Non-pigmented ciliary epithelial cell (primary cell): ENCODE measurements around the gene XCR1.
"Not testable (repeated sequence)": the region's sequence is repeated elsewhere in the genome, so short reads cannot be mapped to it uniquely, and the experiment has no call there.

Source experiments
- DNase-seq: peaks from one replicate; pipeline ENCODE4 v3.0.0-alpha.2; 2010; ENCODE audit warnings: low read depth

Gene XCR1

DNA sequence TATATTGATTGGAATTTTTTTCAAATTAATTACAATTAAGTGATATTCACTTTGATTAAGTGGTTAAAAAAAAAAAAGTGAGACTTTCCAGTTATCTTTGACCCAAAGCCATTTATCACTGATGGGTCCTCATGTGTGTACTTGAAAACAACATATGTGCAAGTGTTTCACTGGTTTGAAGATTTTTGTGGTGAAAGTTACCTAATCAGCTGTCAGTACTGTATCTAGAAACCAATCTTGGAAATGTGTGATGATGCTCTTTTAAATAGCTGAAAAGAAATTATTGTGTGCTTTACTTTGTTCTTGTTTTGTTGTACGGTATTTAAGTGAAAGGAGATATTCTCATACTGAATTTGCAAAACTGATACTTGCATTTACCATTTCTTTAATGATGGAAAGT is 11.6 kb upstream of the XCR1 start:
- no peak for DNase-seq

DNA sequence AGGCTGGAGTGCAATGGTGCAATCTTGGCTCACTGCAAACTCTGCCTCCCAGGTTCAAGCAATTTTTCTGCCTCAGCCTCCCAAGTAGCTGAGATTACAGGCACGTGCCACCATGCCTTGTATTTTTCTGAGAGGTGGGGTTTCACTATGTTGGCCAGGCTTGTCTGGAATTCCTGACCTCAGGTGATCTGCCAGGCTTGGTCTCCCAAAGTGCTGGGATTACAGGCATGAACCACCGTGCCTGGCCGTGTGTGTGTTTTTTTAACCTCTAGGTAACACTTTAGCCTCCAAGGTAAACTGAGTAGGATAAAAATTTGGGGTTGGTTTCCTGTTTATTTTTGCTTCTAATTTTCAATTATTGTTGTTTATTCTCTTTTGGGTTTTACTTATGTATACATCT is 10.8 kb upstream of the XCR1 start:
- not testable (repeated sequence) for DNase-seq

DNA sequence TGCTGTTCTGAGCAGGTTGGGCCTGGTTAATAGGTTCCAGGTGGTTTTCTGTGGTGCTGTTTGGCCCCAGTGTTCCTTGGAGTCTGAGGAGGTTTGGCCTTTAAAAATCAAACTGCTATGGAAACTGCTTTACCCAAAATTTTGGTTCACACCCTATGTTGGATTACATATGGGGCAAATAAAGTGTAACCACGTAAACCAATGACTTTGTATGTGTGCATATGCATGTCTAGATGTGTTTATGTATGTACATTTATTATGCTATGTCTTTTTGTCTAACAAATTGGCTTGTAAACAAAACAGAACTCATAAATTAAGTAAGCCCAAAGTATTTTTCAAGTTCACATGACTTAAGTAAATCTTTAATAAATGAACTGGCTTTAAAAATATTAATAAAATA is 8.9 kb upstream of the XCR1 start:
- DNase-seq = no peak

DNA sequence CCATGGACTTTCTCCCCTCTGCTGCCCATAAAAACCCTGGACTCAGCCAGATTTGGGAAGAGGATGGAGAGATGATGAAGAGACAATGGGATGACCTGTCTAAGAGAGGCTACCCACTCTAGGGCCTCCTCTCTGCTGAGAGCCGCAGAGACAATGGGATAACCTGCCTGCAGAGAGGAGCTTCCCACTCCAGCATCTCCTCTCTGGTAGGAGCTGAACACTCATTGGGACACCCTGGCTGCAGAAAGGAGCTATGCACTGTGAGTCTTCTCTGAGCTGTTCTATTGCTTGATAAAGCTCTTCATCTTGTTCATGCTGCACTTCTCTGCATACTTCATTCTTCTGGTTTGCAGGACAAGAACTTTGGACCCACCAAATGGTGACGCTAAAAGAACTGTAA is 4.5 kb upstream of the XCR1 start:
- no peak for DNase-seq

DNA sequence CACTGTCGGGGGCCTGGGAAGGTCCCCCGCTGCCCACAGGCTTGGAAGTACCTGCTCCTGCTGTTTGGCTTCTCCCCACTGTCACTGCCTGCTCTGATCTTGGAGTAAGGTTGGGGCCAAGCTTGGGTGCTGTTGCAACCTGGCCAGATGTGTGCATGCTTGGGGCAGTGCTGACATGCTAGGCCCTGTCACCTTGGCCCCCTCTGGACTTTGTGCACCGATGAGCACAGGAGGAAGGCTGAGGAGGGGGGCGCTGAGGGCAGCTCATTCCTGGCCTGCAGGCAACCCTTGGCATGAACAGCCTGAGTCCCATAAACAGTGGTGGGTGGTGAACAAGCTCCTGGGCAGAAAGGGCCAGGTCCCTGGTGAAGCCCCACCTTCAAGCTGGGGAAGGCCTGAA is 4.0 kb upstream of the XCR1 start:
- DNase-seq = no peak

DNA sequence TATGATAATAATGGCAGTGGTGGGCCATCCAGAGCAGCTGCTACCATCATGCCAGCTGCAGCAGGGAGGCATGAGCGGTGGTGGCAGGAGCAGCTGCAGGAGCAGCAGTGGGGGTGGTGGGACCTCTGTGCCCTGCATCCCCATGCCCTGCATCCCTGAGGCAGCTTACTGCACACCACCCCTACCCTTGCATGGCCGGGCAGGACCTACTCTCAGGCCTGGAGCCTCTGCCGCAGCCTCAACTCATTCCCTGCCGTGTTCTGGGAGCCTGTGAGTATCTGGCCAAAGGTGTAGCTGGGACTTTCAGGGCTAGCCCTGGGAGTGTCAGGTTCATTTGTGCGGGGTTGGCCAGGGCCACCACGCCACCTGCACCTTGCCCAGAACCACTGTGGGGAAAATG is 3.3 kb upstream of the XCR1 start:
- no peak for DNase-seq

DNA sequence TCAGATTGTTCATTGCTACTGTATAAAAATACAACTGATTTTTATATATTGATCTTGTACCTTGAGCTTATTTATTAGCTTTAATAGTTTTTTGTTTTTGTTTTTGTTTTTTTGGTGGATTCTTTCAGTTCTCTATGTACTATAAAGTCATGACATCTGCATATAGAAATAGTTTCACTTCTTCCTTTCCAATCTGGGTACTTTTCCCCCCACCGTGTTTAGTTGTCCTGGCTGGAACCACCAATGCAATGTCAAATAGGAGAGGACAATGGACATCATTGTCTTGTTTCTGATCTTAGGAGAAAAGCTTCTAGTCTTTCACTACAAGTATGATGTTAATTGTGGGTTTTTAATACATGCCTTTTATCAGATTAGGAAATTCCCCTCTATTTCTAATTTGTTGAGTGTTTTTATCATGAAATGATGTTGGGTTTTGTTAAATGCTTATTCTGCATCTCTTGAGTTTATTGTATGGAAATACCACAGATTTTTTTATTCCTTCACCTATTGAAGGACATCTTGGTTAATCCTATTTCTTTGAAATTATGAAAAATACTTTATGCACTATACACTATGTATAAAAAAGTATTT is 2.8 kb upstream of the XCR1 start:
- DNase-seq = no peak

DNA sequence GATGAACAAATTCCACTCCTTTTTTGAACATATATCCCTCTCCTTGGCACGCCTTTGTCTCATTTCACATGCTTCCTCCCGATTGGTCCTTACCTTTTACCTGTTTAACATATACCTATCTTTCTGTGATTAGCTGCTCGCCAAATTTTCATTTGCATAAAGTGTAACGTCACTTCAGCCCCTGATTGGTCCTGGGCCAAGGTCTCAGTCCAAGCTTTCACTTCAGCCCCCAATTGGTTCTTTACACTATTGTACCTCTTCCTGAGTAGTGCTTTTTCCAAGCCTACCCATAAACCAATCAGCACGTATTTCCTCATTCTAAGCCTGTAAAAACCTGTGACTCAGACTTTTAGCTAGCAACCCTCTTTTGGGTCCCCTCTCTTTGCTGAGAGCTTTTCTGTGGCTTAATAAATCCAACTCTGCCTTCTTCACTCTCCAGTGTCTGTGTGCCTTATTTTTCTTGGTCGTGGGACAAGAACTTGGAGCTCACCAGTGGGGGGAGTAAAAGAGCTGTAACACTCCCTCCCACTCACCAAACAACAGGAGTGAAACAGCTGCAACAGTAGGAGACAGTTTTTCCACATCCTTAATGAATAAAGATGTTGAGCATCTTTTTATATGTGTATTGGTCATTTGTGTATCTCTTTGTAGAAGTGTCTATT is 584 bp upstream of the XCR1 start:
- DNase-seq = no peak

DNA sequence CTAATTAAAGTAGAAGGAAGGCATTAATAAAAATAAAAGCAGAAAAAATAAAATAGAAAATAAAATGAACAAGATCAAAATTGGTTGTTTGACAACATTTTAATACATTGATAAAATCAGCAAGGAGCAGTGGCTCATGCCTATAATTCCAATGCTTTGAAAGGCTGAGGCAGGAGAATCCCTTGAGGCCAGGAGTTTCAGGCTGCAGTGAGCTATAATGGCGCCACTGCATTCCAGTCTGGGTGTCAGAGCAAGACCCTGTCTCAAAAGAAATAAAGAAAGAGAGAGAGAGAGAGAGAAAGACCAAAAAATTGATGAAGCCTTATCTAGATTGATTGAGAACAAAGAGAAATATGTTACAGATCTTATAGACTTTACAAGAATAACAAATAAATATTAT is 2.1 kb downstream of the XCR1 start:
- DNase-seq = no peak

DNA sequence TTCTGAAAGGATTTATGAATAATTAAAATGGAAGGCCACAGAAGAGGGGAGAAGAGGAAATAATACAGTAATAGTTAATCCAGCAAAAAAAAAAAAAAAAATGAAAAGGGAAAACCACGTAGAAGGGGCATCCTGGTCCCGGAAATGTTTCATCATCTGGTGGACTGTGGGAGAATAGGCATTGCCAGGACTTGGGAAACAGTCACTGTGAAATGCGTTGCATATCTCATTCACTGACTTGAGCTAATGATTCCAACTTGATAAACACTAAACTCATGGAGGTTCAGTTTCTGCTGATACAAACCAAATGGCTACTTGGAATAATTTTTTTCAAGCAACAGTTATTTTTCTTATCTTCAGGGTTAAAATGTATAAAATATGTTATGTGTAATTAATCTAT is 3.2 kb downstream of the XCR1 start:
- no peak for DNase-seq

DNA sequence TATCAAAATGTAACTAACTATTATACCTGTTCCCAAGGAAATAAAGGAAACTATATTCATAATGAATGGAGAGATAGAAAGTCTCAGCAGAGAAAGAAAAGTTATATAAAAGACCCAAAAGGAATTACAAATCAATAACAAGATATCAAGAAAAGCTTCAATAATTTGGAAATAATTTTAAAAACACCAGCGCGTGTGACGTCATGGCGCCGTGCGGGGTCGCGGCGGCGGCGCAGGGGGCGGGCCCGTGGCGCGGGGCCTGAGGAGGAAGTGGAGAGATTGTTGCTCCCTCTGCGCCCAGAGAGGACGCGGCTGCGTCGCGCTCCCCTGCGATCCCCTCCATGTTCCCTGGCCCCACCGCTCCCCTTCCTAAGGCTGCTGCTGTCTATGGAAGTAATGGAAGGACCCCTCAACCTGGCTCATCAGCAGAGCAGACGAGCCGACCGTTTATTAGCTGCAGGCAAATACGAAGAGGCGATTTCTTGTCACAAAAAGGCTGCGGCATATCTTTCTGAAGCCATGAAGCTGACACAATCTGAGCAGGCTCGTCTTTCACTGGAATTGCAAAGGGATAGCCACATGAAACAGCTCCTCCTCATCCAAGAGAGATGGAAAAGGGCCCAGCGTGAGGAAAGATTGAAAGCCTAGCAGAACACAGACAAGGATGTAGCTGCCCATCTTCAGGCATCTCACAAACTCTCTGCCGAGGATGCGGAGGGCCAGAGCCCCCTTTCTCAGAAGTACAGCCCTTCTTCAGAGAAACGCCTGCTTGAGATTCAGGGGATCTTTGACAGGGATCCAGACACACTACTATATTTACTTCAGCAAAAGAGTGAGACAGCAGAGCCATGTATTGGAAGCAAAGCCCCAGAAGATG is 4.1 kb downstream of the XCR1 start:
- no peak for DNase-seq

DNA sequence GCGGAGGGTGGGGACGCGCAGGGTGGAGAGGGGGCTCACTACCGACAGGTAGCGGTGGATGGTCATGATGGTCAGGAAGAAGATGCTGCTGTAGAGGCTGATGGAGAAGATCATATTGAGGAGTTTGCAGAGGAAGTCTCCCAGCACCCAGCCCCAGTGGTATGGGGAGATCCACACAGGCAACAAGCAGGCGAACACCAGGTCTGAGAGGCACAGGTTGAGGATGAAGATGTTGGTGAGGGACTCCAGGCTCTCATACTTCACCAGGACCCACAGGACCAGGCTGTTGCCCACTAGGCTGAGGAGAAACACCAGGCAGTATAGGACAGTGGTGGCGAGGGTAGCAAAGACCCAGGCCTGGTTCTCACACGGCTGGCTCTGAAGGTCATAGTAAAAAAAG is 5.8 kb downstream of the XCR1 start:
- DNase-seq = no peak

DNA sequence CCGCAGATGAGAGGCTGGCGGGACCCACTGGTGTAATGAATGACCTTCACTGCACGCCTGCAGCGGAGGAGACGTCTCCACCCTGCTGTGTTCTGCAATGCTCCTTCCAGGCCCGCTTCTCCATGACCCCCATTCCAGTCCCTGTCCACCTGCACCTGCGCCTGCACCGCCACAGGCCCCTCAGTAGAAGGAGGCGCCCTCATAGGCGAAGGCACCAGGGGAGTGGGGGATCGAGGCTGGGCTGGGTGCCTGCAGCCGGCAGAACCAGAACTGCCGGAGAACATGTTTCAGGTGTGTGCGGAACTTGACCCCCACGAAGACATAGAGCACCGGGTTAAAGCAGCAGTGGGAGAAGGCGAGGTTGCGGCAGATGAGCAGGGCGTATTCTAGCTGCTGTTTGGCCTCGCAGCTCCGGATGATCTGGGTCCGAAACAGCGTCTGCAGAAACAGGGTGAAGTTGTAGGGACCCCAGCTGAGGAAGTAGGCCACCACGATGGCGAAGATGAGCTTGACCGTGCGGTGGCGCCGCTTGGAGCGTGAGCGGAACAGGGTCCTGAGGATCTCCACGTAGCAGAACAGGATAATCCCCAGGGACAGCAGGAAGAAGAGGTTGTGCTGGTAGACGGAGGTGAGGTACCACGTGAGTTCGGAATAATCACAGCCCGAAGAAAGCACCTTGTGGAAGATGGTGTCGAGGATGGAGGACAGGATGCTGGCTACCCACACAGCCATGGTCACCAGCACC is 6.3 kb downstream of the XCR1 start:
- DNase-seq = no peak

DNA sequence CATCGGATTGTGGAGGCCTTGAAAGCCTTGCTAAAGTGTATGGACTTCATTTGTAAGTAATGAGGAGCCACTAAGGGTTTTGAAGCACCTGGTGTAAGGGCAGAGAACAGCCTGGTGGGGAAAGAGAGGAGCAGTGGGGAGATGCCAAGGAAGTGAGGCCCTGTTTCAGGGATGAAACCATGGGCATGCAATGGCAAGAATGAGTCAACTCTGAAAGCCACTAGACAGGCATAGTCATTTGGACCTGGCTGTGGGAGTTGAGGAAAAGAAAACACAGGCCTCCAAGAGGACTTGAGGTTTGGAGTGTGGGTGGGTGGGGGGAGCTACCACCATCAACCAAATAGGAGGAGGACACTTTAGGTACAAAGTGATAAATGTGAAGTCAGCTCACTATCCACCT is 7.6 kb downstream of the XCR1 start:
- no peak for DNase-seq

DNA sequence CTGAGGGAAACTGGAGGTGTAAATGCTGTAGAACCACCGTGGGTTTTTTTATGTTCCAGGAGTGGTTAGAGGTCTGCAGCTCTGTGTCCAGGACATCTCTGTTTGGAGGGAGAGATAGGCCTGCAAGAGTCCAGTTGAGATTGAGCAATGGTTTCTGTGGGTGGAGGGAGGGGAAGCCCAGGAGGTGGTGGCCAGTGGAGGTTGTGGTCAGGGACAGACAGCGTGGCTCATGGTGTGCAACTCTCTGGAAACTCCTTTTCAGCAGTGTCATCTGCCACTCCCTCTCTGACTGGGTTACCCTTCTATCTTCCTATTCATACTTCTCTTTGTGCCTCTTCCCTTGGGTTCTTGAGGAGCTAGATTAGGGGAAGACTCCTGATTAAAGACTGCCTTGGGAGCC is 9.6 kb downstream of the XCR1 start:
- DNase-seq = no peak

DNA sequence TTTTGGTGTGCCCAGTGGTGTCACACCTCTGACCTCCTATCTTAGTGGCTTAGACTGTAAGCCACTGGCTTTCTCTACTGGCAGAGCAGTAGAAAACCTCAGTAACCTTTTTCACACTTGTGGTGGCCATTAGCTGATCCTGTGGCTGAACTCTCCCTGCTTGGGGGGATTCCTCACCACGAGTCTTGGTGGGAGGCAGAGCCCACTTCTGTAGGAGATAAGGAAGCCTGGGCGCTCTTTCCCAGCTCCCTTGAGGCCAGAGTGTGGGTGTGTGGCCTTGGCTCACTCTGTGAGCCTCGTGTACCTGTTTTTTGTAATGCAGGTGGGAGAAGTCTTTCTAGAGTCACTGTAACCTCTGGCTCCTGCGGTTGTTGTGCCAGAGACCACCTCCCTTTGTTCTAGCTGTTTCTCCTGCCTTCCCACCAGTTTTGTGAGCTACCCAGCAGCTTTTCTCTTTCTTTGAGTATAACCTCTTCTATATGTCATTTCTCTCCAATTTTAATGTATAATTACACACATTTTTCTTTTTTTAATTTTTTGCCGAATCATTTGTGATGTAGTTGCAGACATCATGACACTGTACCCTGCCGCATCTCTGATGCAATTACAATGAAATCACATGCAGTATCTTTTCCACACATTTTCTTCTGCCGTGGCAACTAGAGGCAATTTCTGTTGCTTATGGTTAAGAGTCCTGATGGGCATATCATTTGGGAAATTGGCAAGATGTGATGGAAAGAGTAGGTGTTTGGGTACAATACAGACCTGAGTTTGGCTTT is 13.8 kb downstream of the XCR1 start:
- no peak for DNase-seq

DNA sequence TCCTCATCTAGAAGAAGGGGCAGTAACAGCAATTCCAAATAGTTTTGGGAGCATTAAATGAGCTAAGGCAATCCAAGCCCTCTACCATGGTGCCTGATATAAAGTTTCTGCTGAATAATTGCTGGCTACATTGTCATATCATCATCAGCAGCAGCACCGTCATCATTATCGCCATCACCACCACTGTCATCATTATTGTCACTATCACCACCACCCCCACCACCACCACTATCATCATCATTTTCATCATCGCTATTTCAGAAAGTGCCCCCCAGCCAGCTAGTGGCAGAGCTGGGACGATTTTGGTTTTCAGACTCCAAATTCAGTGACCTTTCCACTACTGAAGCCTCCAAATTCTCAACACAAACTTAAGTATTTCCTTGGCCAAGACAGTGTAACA is 15.0 kb downstream of the XCR1 start:
- DNase-seq = no peak

DNA sequence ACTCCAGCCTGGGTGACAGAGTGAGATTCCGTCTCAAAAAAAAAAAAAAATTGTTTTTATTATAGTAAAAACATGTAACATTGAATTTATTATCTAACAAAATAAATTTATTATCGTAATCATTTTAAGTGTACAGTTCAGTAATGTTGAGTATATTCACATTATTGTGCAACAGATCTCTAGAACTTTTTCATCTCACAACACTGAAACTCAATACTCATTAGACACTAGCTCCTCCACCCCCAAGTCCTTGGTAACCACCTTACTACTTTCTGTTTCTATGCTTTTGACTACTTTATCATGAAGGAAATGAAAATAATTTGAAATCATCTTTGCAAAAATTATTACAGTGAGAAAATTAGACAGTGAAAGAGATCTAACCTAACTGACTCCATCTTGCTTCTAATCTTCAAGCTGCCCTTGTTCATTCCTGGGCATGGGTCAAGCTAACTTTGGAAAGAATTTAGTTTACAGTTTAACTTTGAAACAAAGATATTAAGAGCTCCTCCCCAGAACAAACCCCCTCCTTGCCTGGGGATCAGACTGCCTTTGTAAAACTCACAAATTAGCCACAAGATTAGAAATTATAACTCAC is 16.7 kb downstream of the XCR1 start:
- no peak for DNase-seq

DNA sequence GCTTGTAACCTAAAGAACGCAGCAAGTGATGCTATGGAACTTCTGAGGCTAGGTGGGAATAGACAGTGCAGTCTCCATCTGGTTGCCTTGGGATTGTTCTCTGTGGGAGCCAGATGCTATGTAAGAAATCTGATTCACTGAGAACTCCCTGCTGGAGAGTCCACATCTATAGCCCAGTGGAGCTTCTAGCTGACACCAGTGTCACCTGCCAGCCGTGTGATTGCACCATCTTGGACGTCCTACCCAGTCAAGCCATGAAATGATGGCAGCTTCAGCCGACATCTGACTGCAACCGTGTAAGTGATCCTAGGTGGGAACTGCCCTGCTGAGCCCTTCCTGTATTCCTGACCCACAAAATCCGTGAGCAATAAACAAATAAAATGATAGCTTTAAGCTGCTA is 19.2 kb downstream of the XCR1 start:
- no peak for DNase-seq

DNA sequence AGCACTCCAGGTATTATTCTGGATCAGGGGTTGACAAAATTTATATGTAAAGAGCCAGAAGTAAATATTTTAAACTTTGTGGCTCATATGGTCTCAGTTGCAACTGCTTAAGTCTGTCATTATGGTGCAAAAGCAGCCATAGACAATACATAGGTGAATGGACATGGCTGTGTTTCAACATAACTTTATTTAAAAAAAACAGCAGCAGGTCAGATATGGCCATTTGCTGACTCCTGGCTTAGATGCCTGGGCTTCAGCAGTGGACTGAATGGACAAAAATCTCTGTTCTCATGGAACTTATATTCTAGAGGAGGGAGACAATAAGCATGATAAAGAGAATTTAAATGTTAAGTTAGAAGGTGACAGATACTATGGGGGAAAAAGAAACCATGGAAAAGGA is 20.0 kb downstream of the XCR1 start:
- DNase-seq = no peak

DNA sequence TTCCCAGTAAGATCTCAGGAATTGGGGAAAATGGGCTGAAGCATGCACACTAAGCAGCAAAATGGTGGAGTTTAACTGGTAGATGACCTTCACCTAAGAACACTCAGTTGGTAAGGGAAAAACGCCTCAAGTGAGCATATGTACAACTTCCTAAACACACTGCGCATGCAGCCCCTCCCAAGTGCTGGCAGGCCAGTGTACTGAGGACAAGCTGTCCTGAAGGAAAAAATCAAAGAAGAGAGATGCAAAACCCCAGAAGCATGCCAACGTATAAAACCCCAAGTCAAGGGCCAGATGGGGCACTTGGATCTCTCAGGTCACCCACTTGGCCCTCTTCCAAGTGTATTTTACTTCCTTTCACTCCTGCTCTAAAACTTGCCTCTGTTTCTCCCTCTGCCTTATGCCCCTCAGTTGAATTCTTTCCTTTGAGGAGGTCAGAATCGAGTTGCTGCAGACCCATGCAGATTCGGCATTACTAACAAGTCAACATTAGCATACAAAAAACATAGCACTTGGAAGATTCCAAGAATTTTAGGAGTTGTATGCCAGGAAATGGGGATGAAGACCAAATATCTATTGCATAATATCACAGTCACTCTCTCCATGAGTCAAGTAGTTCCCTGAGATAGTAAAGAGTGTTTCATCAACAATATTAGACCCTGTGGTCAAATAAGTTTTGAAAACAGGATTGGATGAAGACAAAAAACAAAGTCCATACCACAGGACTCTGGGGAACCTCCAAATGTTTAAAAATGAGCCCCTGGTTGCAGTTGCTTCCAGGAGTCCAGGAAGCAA is 20.8 kb downstream of the XCR1 start:
- peak; percentile 40 for DNase-seq
